NK-92 treated with Interleukin-12 subunit alpha and Interleukin-12 subunit beta, amount 100 ng/mL, for 24 hours (cell line): ENCODE measurements around the gene KIF18A.

Source experiments
- DNase-seq: peaks from one replicate; lab custom pipeline; 2025; lab: John Stamatoyannopoulos, UW

KIF18A gene

DNA sequence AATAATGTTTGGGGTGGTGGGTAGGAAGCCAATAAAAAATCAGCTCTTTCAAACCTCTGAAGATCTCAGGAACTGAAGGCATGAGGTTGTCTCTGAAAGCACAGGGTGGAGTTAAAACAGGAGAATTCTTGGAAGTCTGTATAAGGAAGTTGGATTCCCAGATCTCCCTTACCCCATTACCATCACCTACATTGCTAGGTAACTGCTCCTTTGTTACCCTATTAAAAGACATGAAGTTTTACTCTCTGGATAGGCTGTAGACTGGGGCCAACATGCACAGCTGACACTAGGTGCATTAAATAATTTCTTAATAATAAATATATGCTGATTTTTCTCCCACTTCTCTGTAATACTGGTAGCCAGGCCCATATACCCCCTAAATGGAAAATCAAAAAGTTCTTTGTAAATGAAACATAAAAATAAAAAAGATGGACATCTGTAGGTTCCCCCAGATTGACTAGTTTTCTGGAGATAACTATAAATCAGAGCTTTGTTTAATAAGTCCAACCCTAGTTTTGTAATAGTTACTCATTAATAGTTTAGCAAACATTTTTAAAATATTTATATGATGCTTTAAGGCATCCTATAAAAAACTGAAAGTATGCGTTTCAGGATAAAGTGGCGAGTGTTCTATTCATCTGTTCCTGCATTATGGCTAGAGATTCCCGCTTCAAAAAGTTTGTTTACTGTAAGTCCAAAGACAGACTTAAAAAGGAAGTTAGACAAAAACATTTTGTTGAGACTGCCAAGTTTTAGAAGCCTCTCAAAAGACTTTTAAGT is 63.8 kb downstream of the KIF18A start:
- no peak for DNase-seq

GRCh38 chr11:28040384-28040783 is 67.6 kb downstream of the KIF18A start:
- DNase-seq: no peak

GRCh38 chr11:28038775-28039174 is 69.2 kb downstream of the KIF18A start:
- DNase-seq: no peak

DNA sequence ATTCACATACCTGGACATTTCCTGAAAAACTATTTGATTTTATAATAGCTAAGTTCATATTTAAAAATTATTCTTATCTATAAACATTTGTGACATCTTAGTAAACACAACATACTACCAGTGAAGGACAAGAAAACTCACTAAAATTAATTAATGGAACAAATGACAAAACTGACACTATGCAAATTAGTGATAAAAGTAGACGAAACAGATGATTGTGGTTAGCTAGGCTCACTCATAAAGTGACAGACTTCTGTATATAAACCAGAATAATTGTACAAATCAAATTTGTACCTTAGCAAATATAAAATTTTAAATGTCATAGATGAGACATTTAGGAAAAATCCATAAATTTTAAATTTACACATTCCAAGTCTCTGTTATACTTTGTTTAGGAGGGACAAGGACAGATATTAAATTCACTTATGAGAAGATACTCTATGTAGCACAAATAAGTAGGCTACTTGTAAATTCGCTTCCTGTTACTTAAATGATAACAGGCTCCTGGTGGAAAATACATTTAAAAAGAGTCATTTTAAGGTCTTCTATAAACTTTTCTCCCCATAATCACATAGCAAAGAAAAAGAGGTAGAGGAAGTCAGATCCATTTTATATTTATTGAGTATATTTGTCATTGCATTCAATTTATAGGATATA is 81.2 kb downstream of the KIF18A start:
- no peak for DNase-seq

DNA sequence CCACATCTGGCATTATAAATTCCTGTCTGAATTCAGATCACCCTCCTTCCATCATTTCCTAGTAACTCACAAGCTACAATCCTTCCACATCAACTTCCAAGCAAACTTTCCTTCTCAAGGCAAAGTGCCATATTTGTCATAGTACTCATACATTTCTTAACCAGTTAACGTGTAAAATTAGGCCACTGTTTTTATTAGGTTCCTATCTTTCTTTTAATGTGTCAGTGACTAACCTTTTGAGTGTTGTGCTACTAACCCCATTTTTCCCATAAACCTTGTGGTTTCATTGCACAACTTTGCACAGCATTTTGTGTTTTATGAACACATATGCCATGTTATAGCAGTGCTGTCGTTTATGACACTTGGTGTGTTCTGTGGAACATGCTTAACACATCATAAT is 90.1 kb downstream of the KIF18A start:
- DNase-seq: no peak

- no peak for DNase-seq
Measured at GRCh38 chr11:28011813-28012212, 96.1 kb downstream of the KIF18A start.

DNA sequence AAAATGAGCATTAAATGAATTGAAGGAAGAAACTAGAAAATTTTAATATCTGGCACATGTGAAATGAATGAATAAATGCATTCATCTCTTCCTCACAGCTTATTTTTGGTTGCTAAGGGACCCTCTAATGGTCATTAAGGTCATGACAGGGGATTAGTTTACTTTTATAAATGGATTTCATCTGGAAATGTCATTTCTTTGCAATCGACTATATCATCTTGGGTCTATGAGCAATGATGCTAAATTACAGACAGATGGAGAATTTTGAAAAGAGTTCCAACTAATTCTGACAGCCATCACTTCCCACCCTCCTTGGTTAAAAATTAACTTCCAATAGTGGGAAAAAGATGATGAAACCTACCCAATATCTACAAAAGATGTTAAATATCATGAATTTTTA is 98.0 kb downstream of the KIF18A start:
- no peak for DNase-seq

DNA sequence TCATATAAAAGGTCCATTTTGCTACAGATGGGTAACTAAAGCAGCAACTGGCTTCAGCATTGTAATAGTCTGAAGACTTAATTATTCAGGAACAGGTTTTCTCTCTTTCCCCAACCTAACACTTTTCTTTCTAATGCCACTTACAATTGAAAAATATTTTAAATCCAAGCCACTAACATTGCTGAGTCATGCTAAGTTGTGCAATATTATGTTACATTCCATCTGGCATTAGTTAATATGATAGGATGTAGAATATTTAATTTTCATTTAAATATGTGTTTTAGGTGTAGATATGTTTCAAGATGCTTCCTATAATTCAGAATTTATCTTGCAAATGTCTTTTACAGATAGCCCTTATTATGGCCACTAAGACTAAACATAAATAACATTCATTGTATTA is 98.6 kb downstream of the KIF18A start:
- DNase-seq: no peak

GRCh38 chr11:28003615-28004014 is 104.3 kb downstream of the KIF18A start:
- no peak for DNase-seq

DNA sequence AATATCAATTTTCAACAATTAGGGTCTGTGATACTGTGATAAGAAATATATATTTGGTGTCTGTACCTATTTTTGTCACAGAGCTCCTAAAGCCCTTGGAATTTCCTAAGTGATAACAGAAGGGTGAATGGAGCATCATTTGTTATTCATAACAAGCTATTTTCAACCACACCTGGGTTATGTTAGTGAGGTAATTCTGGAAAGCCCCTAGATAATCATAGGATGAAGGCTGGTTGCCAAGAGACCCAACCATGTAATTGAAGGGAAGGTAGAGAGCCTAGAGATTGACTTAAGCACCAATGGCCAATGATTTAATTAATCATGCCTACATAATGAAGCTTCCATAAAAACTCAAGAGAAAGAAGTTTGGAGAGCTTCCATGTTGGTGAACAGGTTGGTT is 109.4 kb downstream of the KIF18A start:
- no peak for DNase-seq

- no peak for DNase-seq
Measured at GRCh38 chr11:27997344-27997743, 110.6 kb downstream of the KIF18A start.

DNA sequence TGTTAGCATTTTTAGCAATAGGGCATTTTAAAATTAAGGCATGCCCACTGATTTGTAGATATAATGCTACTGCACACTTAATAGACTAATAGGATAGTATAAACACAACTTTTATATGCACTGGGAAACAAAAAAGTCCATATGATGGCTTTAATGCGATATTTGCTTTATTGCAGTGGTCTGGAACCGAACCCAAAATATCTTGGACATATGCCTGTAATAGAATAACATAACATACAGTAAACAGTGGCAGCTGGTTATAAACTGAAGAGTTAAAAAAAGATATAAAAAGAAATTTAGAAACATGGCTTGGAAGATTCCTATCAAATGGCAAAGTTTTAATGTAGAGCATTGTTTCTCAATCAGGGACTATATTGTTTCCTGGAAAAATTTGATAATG is 111.9 kb downstream of the KIF18A start:
- no peak for DNase-seq

DNA sequence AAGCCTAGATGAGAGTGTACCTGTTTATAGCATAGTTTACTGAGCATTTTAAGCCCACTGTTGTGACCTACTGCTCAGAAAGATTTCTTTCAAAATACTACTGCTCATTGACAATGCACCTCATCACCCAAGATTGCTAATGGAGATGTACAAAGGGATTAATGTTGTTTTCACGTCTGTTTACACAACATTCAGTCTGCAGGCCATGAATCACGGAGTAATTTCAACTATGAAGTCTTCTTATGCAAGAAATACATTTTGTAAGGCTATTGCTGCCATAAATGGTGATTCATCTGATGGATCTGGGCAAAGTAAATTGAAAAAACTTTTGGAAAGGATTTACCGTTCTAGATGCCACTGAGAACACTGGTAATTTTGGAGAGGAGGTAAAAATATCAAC is 112.9 kb downstream of the KIF18A start:
- DNase-seq: no peak

- no peak for DNase-seq
Measured at GRCh38 chr11:27991736-27992135, 116.2 kb downstream of the KIF18A start.

GRCh38 chr11:27977527-27977926 is 130.4 kb downstream of the KIF18A start:
- no peak for DNase-seq

- no peak for DNase-seq
Measured at GRCh38 chr11:27977031-27977430, 130.9 kb downstream of the KIF18A start.

GRCh38 chr11:27976262-27976661 is 131.7 kb downstream of the KIF18A start:
- DNase-seq: no peak

- DNase-seq: no peak
Measured at GRCh38 chr11:27973851-27974536, 134.0 kb downstream of the KIF18A start.

DNA sequence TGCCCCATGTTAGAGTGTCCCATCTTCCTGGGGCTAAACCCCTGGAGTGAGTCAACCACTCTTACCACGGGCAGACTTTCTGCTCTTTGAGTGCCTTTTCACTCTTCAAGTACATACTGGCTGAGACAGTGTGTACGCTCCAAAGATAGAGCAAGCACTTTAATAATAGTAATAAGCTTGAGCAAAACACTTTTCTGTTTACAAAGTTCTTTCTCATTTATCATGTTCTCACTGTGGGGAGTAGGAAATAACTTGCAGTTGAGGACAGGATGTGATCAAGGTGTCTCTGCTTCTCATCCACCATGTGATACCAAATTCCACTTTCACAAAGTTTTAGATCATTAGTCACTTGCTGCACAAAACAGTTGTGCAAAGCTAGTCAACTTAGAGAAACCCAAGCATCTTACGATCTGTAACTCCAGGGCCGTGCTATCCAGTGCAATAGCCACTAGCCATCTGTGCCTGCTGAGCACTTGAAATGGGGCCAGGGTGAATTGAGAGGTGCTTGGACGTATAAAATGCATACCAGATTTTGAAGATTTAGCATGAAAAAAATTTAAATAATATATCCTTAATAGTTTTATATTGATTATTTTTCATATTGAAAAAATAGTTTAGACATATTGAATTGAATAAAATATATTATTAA is 135.3 kb downstream of the KIF18A start:
- DNase-seq: no peak

DNA sequence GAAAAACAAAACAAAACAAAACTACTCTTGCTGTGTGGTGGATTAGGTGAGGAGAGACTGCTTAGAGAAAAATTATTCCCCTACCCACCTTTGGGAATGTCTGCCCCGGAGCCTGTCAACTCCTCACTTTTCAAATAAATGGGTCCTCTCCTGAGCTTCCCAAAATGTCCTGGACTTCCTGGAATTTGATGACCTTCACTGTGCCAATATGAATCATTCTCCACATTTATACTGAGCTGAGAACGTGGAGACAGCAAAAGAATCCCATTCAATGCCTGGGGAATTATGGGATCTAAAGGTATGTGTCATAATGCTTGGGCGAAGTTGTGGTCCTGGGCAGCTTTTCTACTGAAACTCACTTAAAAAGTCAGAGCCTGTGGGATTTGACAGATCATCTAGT is 136.8 kb downstream of the KIF18A start:
- no peak for DNase-seq
